Lung (tissue), 12 donors: Measurements from ENCODE around the gene MED12L. TPM values are rescaled to one million over a fixed set of nuclear protein-coding genes. Genes with fewer than 3 reads are reported as not detected.

ENCODE experiments used
- ATAC-seq: fragments of 200-7000 bp; cut with Tn5 transposase; one replicate; pipeline ENCODE4 v1.9.1; 2020; ENCODE audit warnings: moderate number of reproducible peaks; ENCODE audit not compliant: insufficient read depth, low FRiP score
- DNase-seq, 3 donors: peaks; one replicate each; pipeline ENCODE4 v3.0.0-alpha.2; 2013 to 2017
- H3K27ac ChIP-seq, 2 donors: one replicate each; pipeline ENCODE4 v1.5.1; 2013; ENCODE audit warnings: mild to moderate bottlenecking in 2 of 2, moderate library complexity in 2 of 2, control low read depth in 1 of 2, inconsistent platforms in 1 of 2, low read depth in 1 of 2, low read length in 1 of 2
- H3K27me3 ChIP-seq, 3 donors: one replicate each; pipeline ENCODE4 v1.5.1; 2013; ENCODE audit warnings: low read length in 2 of 3; ENCODE audit not compliant: control insufficient read depth in 3 of 3, insufficient read depth in 3 of 3
- H3K36me3 ChIP-seq, 4 donors: one replicate each; pipeline ENCODE4 v1.5.1; 2013; ENCODE audit warnings: low read length in 4 of 4, mild to moderate bottlenecking in 1 of 4, moderate library complexity in 1 of 4; ENCODE audit not compliant: control insufficient read depth in 4 of 4, insufficient read depth in 4 of 4
- H3K4me1 ChIP-seq, 5 donors: one replicate each; pipeline ENCODE4 v1.5.1; 2013; ENCODE audit warnings: low read length in 5 of 5, mild to moderate bottlenecking in 2 of 5, moderate library complexity in 1 of 5; ENCODE audit not compliant: control insufficient read depth in 5 of 5, insufficient read depth in 5 of 5
- H3K4me3 ChIP-seq: one replicate; pipeline ENCODE4 v1.5.1; 2013; ENCODE audit warnings: mild to moderate bottlenecking, control low read depth, moderate library complexity
- H3K9ac ChIP-seq, 2 donors: one replicate each; pipeline ENCODE4 v1.5.1; 2013; ENCODE audit warnings: low read length in 2 of 2, control low read depth in 1 of 2; ENCODE audit not compliant: insufficient read depth in 1 of 2
- H3K9me3 ChIP-seq, 4 donors: one replicate each; pipeline ENCODE4 v1.5.1; 2013; ENCODE audit warnings: low read length in 3 of 4, mild to moderate bottlenecking in 1 of 4, moderate library complexity in 1 of 4; ENCODE audit not compliant: control insufficient read depth in 4 of 4, insufficient read depth in 3 of 4
- WGBS, 2 donors: extraction: QIAGEN DNeasy Blood & Tissue Kit; methylation state at CpG; one replicate each; pipeline ENCODE4 v1.1.7; 2013; 5-methylcytosine and 5-hydroxymethylcytosine counted together
- polyA plus RNA-seq, 2 donors: library from polyadenylated mRNA; stranded (reverse); fragments of 200-250 nt; gene quantifications; one replicate each; pipeline ENCODE4 v1.2.1, GENCODE V29; 2013
- total RNA-seq, 2 donors: library from RNA; depleted of rRNA in 1 of 2; stranded (reverse); fragments of >200 nt in 1 of 2; gene quantifications; one replicate each; pipeline ENCODE4 v1.2.1, GENCODE V29; 2014 to 2021
- TF ChIP-seq, protein P1 (sequence below): IDR thresholded peaks from 2 replicates; pipeline ENCODE4 v1.5.1; 2012; ENCODE audit warnings: mild to moderate bottlenecking; ENCODE audit errors: control extremely low read depth, extremely low read depth
- donor health status: control.
- donor health status: control.
- donor health status: Bipolar disorder and iron deficiency.
- donor health status: healthy.
- donor health status: DM: yes; HTN: yes; CAD: no.

The MED12L gene
- total and polyA plus RNA-seq, 4 donors, result 0.02 to 0.82 (median 0.30) TPM

- Histone ChIP-seq H3K27ac (peak overlapping the region in 1 of 2 donors; percentile 20), H3K36me3 (no peaks in the 10 kb centered on the region), H3K9me3 (no peaks in the 10 kb centered on the region), H3K9ac (no peak overlapping the region), H3K4me3 (no peak overlapping the region), H3K4me1 (peaks cover 0 to 16% (median 6%) of the 10 kb centered on the region in 5 donors), H3K27me3 (no peaks in the 10 kb centered on the region)
- 78 to 85% methylated on average over 2 of the region's 2 CpGs for WGBS, 2 donors
- DNase-seq (peak in 2 of 3 donors; percentile 56 to 78), ATAC-seq (no peak)
- TF ChIP-seq, protein P1, sequence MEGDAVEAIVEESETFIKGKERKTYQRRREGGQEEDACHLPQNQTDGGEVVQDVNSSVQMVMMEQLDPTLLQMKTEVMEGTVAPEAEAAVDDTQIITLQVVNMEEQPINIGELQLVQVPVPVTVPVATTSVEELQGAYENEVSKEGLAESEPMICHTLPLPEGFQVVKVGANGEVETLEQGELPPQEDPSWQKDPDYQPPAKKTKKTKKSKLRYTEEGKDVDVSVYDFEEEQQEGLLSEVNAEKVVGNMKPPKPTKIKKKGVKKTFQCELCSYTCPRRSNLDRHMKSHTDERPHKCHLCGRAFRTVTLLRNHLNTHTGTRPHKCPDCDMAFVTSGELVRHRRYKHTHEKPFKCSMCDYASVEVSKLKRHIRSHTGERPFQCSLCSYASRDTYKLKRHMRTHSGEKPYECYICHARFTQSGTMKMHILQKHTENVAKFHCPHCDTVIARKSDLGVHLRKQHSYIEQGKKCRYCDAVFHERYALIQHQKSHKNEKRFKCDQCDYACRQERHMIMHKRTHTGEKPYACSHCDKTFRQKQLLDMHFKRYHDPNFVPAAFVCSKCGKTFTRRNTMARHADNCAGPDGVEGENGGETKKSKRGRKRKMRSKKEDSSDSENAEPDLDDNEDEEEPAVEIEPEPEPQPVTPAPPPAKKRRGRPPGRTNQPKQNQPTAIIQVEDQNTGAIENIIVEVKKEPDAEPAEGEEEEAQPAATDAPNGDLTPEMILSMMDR, result no peak
Measured at GRCh38 chr3:151477591-151478334, 392.3 kb downstream of the MED12L start.

DNA sequence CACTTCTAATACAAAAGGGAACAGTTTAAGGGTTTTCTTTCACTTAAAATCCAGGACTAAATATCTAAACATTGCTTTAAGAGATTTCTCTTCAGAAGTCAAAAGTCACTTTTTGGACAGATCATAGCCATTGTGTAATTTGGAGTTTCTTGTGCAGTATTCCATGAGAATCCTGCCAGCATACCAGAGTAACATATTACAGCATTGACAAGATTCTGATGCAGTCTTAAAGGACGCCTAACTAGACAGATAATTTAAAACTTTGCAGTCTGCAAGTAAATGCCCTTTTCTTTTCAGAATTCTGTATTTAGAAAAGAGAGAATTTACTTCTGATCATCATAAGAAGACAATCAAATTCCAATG, 392.9 kb downstream of the MED12L start:
- no peak overlapping the region for H3K9ac ChIP-seq
- WGBS, 2 donors, result 70 to 81% methylated on average over 1 of the region's 1 CpG

GRCh38 chr3:151479452-151479851, 394.0 kb downstream of the MED12L start:
- DNase-seq (peak in 1 of 3 donors; percentile 54), ATAC-seq (no peak)
- Histone ChIP-seq H3K36me3 (no peaks in the 10 kb centered on the region), H3K9me3 (peaks cover 0 to 2% (median 0%) of the 10 kb centered on the region in 4 donors), H3K4me3 (no peak overlapping the region), H3K27ac (no peak overlapping the region), H3K27me3 (no peaks in the 10 kb centered on the region), H3K4me1 (peaks cover 0 to 16% (median 6%) of the 10 kb centered on the region in 5 donors), H3K9ac (no peak overlapping the region)
- TF ChIP-seq, protein P1, result no peak
- WGBS, 2 donors, result 26 to 33% methylated on average over 1 of the region's 1 CpG

More for the DNA sequence above, 392.9 kb downstream of the MED12L start:
- TF ChIP-seq, protein P1, result no peak
- peaks cover 0 to 16% (median 6%) of the 10 kb centered on the region in 5 donors for H3K4me1 ChIP-seq
- DNase-seq (peak in 1 of 3 donors; percentile 63), ATAC-seq (no peak)
- no peaks in the 10 kb centered on the region for H3K36me3 ChIP-seq
- no peaks in the 10 kb centered on the region for H3K9me3 ChIP-seq
- H3K27me3 ChIP-seq, result no peaks in the 10 kb centered on the region
- H3K4me3 ChIP-seq, result no peak overlapping the region
- no peak overlapping the region for H3K27ac ChIP-seq
